Measurements from ENCODE around the gene PBOV1. TPM values are rescaled to one million over a fixed set of nuclear protein-coding genes. Genes with fewer than 3 reads are reported as not detected.

Gene PBOV1
- polyA plus RNA-seq, 2 of the 4 experiments (the other 2 are of a cell fraction): not detected

- ATAC-seq: no peak
- WGBS (ENCODE audit: missing lambda C conversion rate): 55% methylated on average over 6 of the region's 6 CpGs
- FAIRE-seq: no peak
- Histone ChIP-seq H3K27ac (no peak overlapping the region), H3K4me1 (no peaks in the 10 kb centered on the region), H3K9me3 (no peaks in the 10 kb centered on the region), H3K4me3 (no peak overlapping the region), H3K4me2 (no peak overlapping the region)
- CTCF ChIA-PET: interaction anchor here (1.4 kb wide), 1 partner anchor 11 kb away, joined by 3 read pairs; no protein-coding TSS in a partner anchor
- no peak for DNase-seq (ENCODE audit: low read depth in 1 of 2, low spot score in 1 of 2)
- TF ChIP-seq CHD4 (IDR thresholded peaks at IDR 0.05; ENCODE audit: borderline replicate concordance) (no peak), RARB (CRISPR knock-in tag; IDR thresholded peaks at IDR 0.05) (no peak), MAX (IDR thresholded peaks at IDR 0.05) (no peak), HOXA7 (CRISPR knock-in tag; IDR thresholded peaks at IDR 0.05) (no peak), ZSCAN20 (CRISPR knock-in tag; IDR thresholded peaks at IDR 0.05) (no peak), EP300 (IDR thresholded peaks at IDR 0.05) (no peak), HOXB5 (CRISPR knock-in tag; IDR thresholded peaks at IDR 0.05) (no peak), EHF (CRISPR knock-in tag; IDR thresholded peaks at IDR 0.05) (no peak), FOXS1 (CRISPR knock-in tag; IDR thresholded peaks at IDR 0.05) (no peak), E2F6 (IDR thresholded peaks at IDR 0.05; ENCODE audit: borderline replicate concordance, low read depth) (no peak), RNF2 (IDR thresholded peaks at IDR 0.05; ENCODE audit: borderline replicate concordance, low read depth) (no peak), SREBF2 (IDR thresholded peaks at IDR 0.05) (no peak), MAFK (IDR thresholded peaks at IDR 0.05; ENCODE audit: partially characterized antibody) (no peak), ESRRA (IDR thresholded peaks at IDR 0.05; ENCODE audit: borderline replicate concordance, low read length) (no peak), RFX5 (IDR thresholded peaks at IDR 0.05) (no peak), NPAS2 (CRISPR knock-in tag; IDR thresholded peaks at IDR 0.05; ENCODE audit: borderline replicate concordance) (no peak)
- POLR2A ChIA-PET: no interaction called here
Observed at GRCh38 chr6:138258991-138259390, 40.7 kb upstream of the PBOV1 start.

GRCh38 chr6:138258197-138258596 is 39.9 kb upstream of the PBOV1 start:
- FAIRE-seq (no peak), DNase-seq (ENCODE audit: low read depth in 1 of 2, low spot score in 1 of 2) (no peak), ATAC-seq (no peak)
- TF ChIP-seq ZFP36 (IDR thresholded peaks at IDR 0.05; ENCODE audit: borderline replicate concordance, partially characterized antibody) (no peak), E2F6 (IDR thresholded peaks at IDR 0.05; ENCODE audit: borderline replicate concordance, low read depth) (no peak), BHLHE40 (IDR thresholded peaks at IDR 0.05; ENCODE audit: low read depth, low read length) (no peak), CHD4 (IDR thresholded peaks at IDR 0.05; ENCODE audit: borderline replicate concordance) (no peak), EHF (CRISPR knock-in tag; IDR thresholded peaks at IDR 0.05) (no peak), CBX2 (IDR thresholded peaks at IDR 0.05; ENCODE audit: borderline replicate concordance, low read depth) (no peak), EHMT2 (IDR thresholded peaks at IDR 0.05; ENCODE audit: low read depth) (no peak), GATA3 (IDR thresholded peaks at IDR 0.05; ENCODE audit: borderline replicate concordance) (no peak), MAX (IDR thresholded peaks at IDR 0.05) (no peak), KDM5A (IDR thresholded peaks at IDR 0.05) (no peak), NPAS2 (CRISPR knock-in tag; IDR thresholded peaks at IDR 0.05; ENCODE audit: borderline replicate concordance) (no peak), ATOH8 (CRISPR knock-in tag; IDR thresholded peaks at IDR 0.05; ENCODE audit: low read depth) (no peak), RNF2 (IDR thresholded peaks at IDR 0.05; ENCODE audit: borderline replicate concordance, low read depth) (no peak), POLR2AphosphoS2 (conservative IDR thresholded peaks at IDR 0.05; ENCODE audit: low read length) (no peak), NFE2L2 (conservative IDR thresholded peaks at IDR 0.05; ENCODE audit: low read length) (no peak), FOSB (CRISPR knock-in tag; IDR thresholded peaks at IDR 0.05) (no peak), RAD21 (conservative IDR thresholded peaks at IDR 0.05 in 1 of 2, IDR thresholded peaks at IDR 0.05 in 1 of 2) (no peak), PHF8 (IDR thresholded peaks at IDR 0.05; ENCODE audit: borderline replicate concordance, low read depth) (no peak)
- CTCF ChIA-PET: interaction anchor here (1.4 kb wide), 1 partner anchor 11 kb away, joined by 3 read pairs; no protein-coding TSS in a partner anchor
- H3K4me2 ChIP-seq: no peak overlapping the region
- H3K4me3 ChIP-seq: no peak overlapping the region
- H3K9me3 ChIP-seq: no peaks in the 10 kb centered on the region
- H3K27ac ChIP-seq: no peak overlapping the region
- POLR2A ChIA-PET: no interaction called here
- 88% methylated on average over 6 of the region's 6 CpGs for WGBS (ENCODE audit: missing lambda C conversion rate)
- H3K4me1 ChIP-seq: no peaks in the 10 kb centered on the region

Data from A549 (cell line).